Muscle of leg (tissue), 11 donors: ENCODE measurements around the gene ILDR1. TPM values are rescaled to one million over a fixed set of nuclear protein-coding genes. Genes with fewer than 3 reads are reported as not detected.

ENCODE experiments used
- DNase-seq: peaks from one replicate; pipeline ENCODE4 v3.0.0; 2013
- H3K27ac ChIP-seq: one replicate; pipeline ENCODE4 v1.5.1; 2013; ENCODE audit warnings: mild to moderate bottlenecking, low read length, control low read depth
- H3K27me3 ChIP-seq: one replicate; pipeline ENCODE4 v1.6.1; 2013; ENCODE audit warnings: low read length; ENCODE audit not compliant: control insufficient read depth, insufficient read depth
- H3K36me3 ChIP-seq: one replicate; pipeline ENCODE4 v1.6.1; 2013; ENCODE audit warnings: low read length; ENCODE audit not compliant: control insufficient read depth, insufficient read depth
- H3K4me1 ChIP-seq: one replicate; pipeline ENCODE4 v1.6.1; 2013; ENCODE audit warnings: low read length; ENCODE audit not compliant: control insufficient read depth, insufficient read depth
- H3K4me3 ChIP-seq: one replicate; pipeline ENCODE4 v1.5.1; 2013; ENCODE audit warnings: low read length, control low read depth
- H3K9me3 ChIP-seq: replicated peaks from 2 replicates; pipeline ENCODE4 v1.6.1; 2013; ENCODE audit warnings: low read depth, low read length; ENCODE audit not compliant: control insufficient read depth
- WGBS: methylation state at CpG from one replicate; pipeline ENCODE4 v1.1.5; 2013; ENCODE audit warnings: missing lambda C conversion rate; ENCODE audit not compliant: insufficient coverage; 5-methylcytosine and 5-hydroxymethylcytosine counted together
- polyA plus RNA-seq, 8 donors: library from polyadenylated mRNA; unstranded; fragments of 120-200 nt; gene quantifications; one replicate each; pipeline versions ENCODE4 v1.2.1 to v1.2.3, GENCODE V29; 2013; ENCODE audit warnings: inconsistent platforms in 1 of 8, low replicate concordance in 1 of 8; ENCODE audit not compliant: insufficient read length in 8 of 8, insufficient read depth in 1 of 8
- total RNA-seq: library from RNA; stranded (reverse); fragments of 120-200 nt; gene quantifications from one replicate; pipeline ENCODE4 v1.2.4, GENCODE V29; 2013

The ILDR1 gene
- total and polyA plus RNA-seq, 9 donors = 0.10 to 0.83 (median 0.22) TPM

DNA sequence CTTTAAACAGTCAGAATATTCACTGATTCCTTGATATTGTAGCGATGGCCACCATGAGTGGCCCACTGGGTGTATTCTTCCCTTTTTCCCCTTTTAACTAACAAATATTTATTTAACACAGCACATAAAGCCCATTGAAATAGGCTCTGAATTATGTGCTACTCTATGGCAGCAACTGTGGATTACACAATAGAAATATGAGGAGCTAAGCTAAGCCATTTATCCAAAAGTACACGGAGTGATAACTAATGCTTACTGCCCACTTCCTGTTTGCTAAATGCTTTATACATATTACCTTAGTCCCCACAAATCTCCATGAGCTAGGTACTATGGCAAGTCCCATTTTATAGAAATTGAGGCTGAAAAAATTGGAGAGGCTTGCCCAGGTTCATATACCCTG lies 17.9 kb downstream of the ILDR1 start:
- H3K27ac ChIP-seq = no peak overlapping the region
- WGBS = no CpG with 5 or more reads among the region's 2 CpGs

DNA sequence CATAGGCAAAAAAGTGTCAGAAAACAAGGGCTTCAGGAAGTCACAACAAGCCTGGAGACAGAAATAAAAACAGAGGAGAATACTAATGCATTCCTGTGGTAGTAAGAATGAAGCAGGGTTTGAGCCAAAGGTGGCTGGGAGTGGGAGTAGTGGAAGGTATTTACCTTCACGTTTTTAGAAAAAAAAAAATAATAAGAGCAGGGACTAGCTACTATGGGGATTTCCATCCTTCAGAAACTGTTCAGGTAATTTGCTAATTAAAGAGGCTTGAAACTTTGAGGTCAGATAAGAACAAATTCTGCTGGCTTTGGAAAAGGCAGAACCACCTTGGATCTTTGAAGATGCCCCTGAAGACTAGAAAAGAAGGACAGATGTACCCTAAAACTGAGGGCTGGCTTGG lies 18.4 kb downstream of the ILDR1 start:
- no peak overlapping the region for H3K27ac ChIP-seq
- no CpG with 5 or more reads among the region's 1 CpG for WGBS
- H3K4me1 ChIP-seq = no peaks in the 10 kb centered on the region
- H3K27me3 ChIP-seq = no peaks in the 10 kb centered on the region
- no peak overlapping the region for H3K4me3 ChIP-seq
- DNase-seq = no peak
- H3K36me3 ChIP-seq = no peaks in the 10 kb centered on the region
- H3K9me3 ChIP-seq = no peaks in the 10 kb centered on the region

More for the DNA sequence above, 17.9 kb downstream of the ILDR1 start:
- no peaks in the 10 kb centered on the region for H3K27me3 ChIP-seq
- H3K36me3 ChIP-seq = no peaks in the 10 kb centered on the region
- no peak for DNase-seq
- no peaks in the 10 kb centered on the region for H3K4me1 ChIP-seq
- H3K4me3 ChIP-seq = no peak overlapping the region
- no peaks in the 10 kb centered on the region for H3K9me3 ChIP-seq

DNA sequence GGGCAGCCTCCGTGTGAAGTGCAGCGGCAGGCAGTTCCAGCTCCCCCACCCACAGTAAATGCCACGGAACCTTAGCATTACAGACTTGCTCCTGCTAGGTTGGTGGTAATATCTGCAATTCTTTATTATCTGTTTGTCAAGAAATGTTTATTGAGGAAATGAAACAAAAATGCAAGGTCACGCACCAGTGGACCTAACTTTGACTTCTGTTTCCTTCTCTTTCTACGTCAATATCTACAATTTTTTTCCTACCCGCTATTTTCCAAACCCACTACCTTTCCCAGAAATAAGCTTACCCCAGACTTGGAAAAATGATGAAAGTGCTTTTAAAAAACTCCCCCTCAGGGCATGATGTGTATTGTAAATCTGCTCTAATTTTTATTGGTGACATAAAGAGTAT lies 18.9 kb downstream of the ILDR1 start:
- no peaks in the 10 kb centered on the region for H3K9me3 ChIP-seq
- no CpG with 5 or more reads among the region's 6 CpGs for WGBS
- H3K4me3 ChIP-seq = no peak overlapping the region
- H3K27ac ChIP-seq = no peak overlapping the region
- H3K36me3 ChIP-seq = no peaks in the 10 kb centered on the region
- DNase-seq = peak; percentile 66
- no peaks in the 10 kb centered on the region for H3K27me3 ChIP-seq
- H3K4me1 ChIP-seq = no peaks in the 10 kb centered on the region

DNA sequence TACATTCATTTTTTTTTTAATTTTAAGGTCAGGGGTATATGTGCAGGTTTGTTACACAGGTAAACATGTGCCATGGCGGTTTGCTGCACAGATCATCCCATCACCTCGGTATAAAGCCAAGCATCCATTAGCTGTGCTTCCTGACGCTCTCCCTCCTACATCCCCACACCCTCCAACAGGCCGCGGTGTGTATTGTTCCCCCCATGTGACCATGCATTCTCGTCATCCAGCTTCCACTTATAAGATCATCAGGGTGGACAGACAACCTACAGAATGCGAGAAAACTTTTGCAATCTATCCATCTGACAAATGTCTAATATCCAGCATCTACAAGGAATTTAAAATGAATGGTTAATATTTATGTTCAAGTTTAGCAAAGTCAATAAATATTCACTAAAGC lies 19.4 kb downstream of the ILDR1 start:
- WGBS = 82% methylated on average over 6 of the region's 7 CpGs
- DNase-seq = no peak
- no peaks in the 10 kb centered on the region for H3K9me3 ChIP-seq
- no peaks in the 10 kb centered on the region for H3K36me3 ChIP-seq
- no peak overlapping the region for H3K27ac ChIP-seq
- H3K4me3 ChIP-seq = no peak overlapping the region
- H3K4me1 ChIP-seq = no peaks in the 10 kb centered on the region
- H3K27me3 ChIP-seq = no peaks in the 10 kb centered on the region

DNA sequence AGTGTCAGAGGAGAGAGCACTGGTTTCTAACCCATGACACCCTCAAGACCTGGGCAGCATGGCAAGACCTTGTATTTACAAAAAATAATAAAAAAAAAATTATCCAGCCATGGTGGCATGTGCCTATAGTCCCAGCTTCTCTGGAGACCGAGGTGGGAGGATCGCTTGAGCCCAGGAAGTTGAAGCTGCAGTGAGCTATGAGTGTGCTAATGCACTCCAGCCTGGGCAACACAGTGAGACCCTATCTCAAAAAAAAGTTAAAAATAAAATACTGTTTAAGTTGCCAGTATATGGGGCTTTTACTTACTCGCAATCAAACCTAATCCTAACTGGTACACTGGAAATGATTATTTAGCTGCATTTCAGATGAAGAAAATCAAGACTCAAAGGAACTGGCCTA lies 20.2 kb downstream of the ILDR1 start:
- Histone ChIP-seq H3K27ac (no peak overlapping the region), H3K9me3 (no peaks in the 10 kb centered on the region), H3K27me3 (no peaks in the 10 kb centered on the region), H3K36me3 (no peaks in the 10 kb centered on the region), H3K4me1 (no peaks in the 10 kb centered on the region), H3K4me3 (no peak overlapping the region)
- no peak for DNase-seq
- no CpG with 5 or more reads among the region's 3 CpGs for WGBS

DNA sequence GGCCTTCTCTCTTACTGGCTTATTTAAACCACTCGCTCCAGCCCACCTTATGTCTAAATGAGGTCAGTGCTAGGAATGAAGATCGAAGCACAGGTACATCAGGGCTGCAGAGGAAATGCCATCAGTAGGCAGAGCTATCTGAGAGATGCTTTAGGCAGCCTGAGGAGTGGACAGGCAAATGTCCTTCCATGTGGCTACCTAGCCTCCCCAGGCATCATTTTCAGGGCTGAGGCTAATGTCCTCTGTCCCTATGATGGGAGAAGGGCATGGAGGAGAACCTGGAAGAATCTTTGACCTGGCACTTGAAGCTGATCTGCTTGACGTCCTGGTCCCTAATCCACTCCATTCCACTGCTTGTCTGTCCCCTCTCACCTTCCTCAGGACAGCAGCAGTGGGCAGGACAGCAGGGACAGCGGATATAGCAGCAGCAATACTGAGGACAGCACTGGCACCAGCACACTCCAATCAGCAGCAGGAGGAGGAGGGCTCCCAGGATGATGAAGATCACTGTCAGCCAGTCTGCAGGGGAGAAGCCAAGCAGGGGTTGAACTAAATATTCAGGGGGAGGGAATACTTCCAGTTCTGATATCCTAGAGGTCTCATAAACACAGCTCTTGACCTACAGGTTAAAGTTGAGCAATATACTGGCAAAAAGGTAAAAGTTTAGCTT lies 21.0 kb downstream of the ILDR1 start:
- H3K9me3 ChIP-seq = no peaks in the 10 kb centered on the region
- H3K27me3 ChIP-seq = no peaks in the 10 kb centered on the region
- no peak overlapping the region for H3K4me3 ChIP-seq
- no peaks in the 10 kb centered on the region for H3K36me3 ChIP-seq
- WGBS = 40% methylated on average over 3 of the region's 4 CpGs
- no peaks in the 10 kb centered on the region for H3K4me1 ChIP-seq
- DNase-seq = no peak
- no peak overlapping the region for H3K27ac ChIP-seq

DNA sequence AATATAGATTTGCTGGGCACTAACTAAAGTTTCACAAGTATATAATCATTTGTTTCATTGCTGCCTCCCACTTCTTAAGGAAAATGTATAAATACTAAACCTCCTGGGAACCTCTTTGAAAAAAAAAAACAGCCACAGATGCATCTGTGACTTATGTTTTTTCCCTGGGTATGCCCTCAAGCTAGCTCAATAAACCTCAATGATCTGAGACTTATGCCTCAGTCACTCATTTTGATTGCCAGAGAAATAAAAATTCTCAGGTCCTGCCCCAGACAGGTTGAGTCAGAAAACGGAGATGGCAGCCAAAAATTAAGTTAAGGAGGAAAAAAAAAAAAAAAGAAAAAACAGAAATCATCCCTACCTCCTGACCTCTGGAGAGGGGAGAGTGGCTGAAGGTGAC lies 22.1 kb downstream of the ILDR1 start:
- Histone ChIP-seq H3K36me3 (no peaks in the 10 kb centered on the region), H3K4me3 (no peak overlapping the region), H3K4me1 (peaks cover 9% of the 10 kb centered on the region), H3K27me3 (no peaks in the 10 kb centered on the region), H3K9me3 (no peaks in the 10 kb centered on the region), H3K27ac (no peak overlapping the region)
- WGBS = no CpG with 5 or more reads among the region's 1 CpG
- no peak for DNase-seq

DNA sequence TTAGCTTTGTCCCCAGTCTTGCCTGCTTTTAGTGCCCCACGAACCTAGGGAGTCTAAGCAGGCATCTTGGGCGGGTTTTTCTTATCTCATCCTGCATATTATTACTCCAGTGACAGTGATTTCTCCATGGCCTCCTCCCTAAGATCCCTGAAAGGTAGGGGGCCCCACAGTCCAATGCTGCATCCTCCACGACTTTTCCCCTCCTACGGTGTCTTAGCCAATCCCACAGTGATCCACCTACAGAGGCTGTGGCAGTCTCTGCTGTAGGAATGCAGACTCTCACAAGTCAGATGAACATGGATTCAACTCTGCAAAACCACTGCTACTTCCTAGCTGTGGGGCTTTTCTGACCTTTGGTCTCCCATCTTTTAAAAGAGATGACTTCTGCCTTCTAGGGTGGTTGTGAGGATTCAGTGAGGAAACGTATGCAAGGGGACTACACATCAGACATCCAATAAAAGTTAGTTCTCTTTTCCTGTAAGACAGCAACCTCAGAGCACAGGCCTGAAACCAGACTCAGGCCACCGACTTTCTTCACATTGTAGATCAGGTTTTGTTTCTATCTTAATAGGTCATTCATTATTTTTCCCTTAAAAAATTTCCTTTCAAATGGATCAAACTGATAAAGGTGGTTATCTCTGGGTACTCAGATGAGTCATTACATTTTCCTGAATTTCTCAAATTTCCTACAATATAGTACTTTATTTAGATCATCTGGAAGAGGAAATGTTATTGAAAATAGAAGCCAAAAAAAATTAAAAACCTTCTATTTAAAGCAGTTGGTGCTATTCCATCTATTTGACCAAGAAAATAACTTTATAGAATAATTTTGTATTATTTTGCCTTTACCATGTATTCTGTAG lies 23.2 kb downstream of the ILDR1 start:
- Histone ChIP-seq H3K4me1 (peaks cover 13% of the 10 kb centered on the region), H3K27me3 (no peaks in the 10 kb centered on the region), H3K4me3 (no peak overlapping the region), H3K36me3 (no peaks in the 10 kb centered on the region), H3K9me3 (no peaks in the 10 kb centered on the region), H3K27ac (peak overlapping the region; percentile 47)
- peak; percentile 30 for DNase-seq
- WGBS = 64% methylated on average over 2 of the region's 6 CpGs

DNA sequence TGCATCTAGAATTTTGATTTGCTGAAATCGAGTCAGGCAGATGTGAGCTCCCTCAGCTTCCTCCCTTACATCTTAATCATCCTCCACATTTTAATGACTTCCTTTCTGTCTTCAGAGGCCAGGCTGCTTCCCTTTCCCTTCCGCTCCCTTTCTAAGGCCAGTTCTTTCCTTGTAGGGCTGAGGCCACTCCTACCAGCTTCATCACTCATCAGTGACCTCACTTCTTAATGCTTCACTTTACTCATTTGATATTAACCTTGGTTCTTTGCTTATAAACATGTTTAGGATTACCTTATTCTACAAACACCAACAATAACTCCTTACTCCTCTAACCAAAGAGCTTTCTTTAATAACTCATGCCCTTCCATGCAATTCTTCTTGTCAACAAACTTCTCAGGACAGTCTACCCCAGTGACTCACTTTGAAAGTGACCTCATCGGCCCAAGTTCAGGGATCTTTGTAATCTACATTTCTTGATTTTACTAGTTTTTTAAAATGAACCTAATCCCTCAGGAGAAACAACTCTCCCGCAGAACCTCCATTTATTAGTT lies 23.9 kb downstream of the ILDR1 start:
- no peak overlapping the region for H3K27ac ChIP-seq
- H3K9me3 ChIP-seq = no peaks in the 10 kb centered on the region
- H3K27me3 ChIP-seq = no peaks in the 10 kb centered on the region
- no peak overlapping the region for H3K4me3 ChIP-seq
- H3K36me3 ChIP-seq = no peaks in the 10 kb centered on the region
- H3K4me1 ChIP-seq = peaks cover 13% of the 10 kb centered on the region
- WGBS = 45% methylated on average over 2 of the region's 4 CpGs
- DNase-seq = peak; percentile 70

DNA sequence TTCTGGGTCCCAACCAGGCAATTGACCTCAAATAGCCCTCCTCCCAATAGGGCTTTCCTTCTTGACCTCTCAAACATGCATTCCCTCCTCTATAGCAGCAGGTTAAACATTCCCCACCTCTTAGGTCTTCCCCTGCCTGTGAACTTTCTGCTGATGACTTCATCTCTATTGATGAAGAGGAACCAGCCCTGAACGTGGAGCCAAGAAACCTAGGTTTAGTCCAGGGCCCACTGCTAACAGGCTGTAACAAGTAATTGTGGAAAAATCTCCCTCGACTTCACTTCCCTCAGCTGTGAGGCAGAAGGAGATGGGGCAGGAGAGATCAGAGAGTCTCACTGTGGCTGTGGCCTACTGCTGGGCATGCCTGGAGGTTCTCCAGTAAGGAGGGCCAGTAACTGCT lies 24.7 kb downstream of the ILDR1 start:
- H3K27ac ChIP-seq = no peak overlapping the region
- DNase-seq = no peak
- peaks cover 20% of the 10 kb centered on the region for H3K4me1 ChIP-seq

More for the DNA sequence above, 24.7 kb downstream of the ILDR1 start:
- WGBS = 100% methylated on average over 1 of the region's 2 CpGs
- H3K9me3 ChIP-seq = no peaks in the 10 kb centered on the region
- no peak overlapping the region for H3K4me3 ChIP-seq
- no peaks in the 10 kb centered on the region for H3K27me3 ChIP-seq
- H3K36me3 ChIP-seq = no peaks in the 10 kb centered on the region
